ENCODE results near the gene CLSTN2. TPM values are rescaled to one million over a fixed set of nuclear protein-coding genes. Genes with fewer than 3 reads are reported as not detected.

Gene CLSTN2
- total and polyA plus RNA-seq, 2 of the 4 experiments (the other 2 are of a cell fraction), result under 0.01 to 0.07 TPM

DNA sequence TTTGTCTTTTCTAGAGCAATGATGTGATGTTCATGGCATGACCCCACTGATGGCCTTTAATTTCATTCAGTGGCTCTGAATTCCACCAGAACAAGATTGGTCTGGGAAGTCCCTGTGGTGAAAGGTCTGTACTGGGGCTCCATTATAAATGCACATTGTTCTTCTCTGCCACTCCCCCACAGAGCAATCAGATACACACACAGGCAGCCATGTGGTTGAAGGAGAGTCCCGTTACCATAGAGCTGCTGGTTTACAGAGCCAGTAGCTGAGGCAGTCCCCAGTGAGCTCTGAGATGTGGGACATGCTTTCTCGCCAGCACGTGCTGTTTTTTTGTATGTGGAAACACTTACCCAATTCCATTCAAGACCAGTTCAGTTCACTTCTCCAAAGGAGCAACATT lies 570.2 kb downstream of the CLSTN2 start:
- no peaks in the 10 kb centered on the region for H3K36me3 ChIP-seq (ENCODE audit: control insufficient read depth, insufficient read depth, low read length)
- DNase-seq (no peak), ATAC-seq (ENCODE audit: low read depth) (no peak)
- no peak overlapping the region for H3K23ac ChIP-seq (ENCODE audit: low read depth, low read length)
- no peak overlapping the region for H2BK120ac ChIP-seq (ENCODE audit: low read depth, low read length)
- no peak overlapping the region for H4K91ac ChIP-seq (ENCODE audit: insufficient read depth, low read depth, low read length)
- H3K9me3 ChIP-seq (ENCODE audit: control insufficient read depth, insufficient read depth, low read length), result no peaks in the 10 kb centered on the region; the same call in 1 of the 2 replicates
- no peak overlapping the region for H2BK5ac ChIP-seq (ENCODE audit: low read depth, low read length, poor library complexity, severe bottlenecking)
- H3K9me1 ChIP-seq (ENCODE audit: insufficient read depth, low read length), result no peaks in the 10 kb centered on the region
- no peak overlapping the region for H3K4ac ChIP-seq (ENCODE audit: low read depth, low read length)
- H4K8ac ChIP-seq (ENCODE audit: low read depth in 2 of 2, low read length in 2 of 2), result no peak overlapping the region
- H3K18ac ChIP-seq (ENCODE audit: low read depth, low read length), result no peak overlapping the region
- H3K79me1 ChIP-seq (ENCODE audit: low read depth in 1 of 2, low read length in 2 of 2), result no peaks in the 10 kb centered on the region
- H2BK20ac ChIP-seq (ENCODE audit: low read depth, low read length), result no peak overlapping the region
- in situ Hi-C loops (cut with MboI; ENCODE audit: low sequenced_read_pairs), result no loop called here
- no peaks in the 10 kb centered on the region for H4K20me1 ChIP-seq (ENCODE audit: insufficient read depth, low read length)
- no peak overlapping the region for H3K14ac ChIP-seq (replicated peaks; ENCODE audit: low read depth, low read length)
- no peak overlapping the region for H2AK9ac ChIP-seq (replicated peaks; ENCODE audit: low read depth, low read length, poor library complexity)
- H3K4me2 ChIP-seq (ENCODE audit: low read depth, low read length), result no peak overlapping the region
- H4K5ac ChIP-seq (ENCODE audit: low read depth, low read length), result no peak overlapping the region
- no CpG with 5 or more reads among the region's 3 CpGs for WGBS, 2 experiments (ENCODE audit: extremely low coverage in 2 of 2, insufficient read length in 1 of 2)
- H3K4me1 ChIP-seq (ENCODE audit: control insufficient read depth, insufficient read depth, low read length), result no peaks in the 10 kb centered on the region
- BruUV-seq (replicated peaks), result no TSS peak
- ChIA-PET CTCF (no interaction called here), POLR2A (ENCODE audit: unreplicated experiment) (no interaction called here)
- H3K9ac ChIP-seq (ENCODE audit: low read depth, low read length), result no peak overlapping the region
- no peak overlapping the region for H3K56ac ChIP-seq (ENCODE audit: extremely low read depth, insufficient read depth, low read length)
- H2AK5ac ChIP-seq (ENCODE audit: low read depth, low read length), result no peak overlapping the region
- no peak overlapping the region for H3K27ac ChIP-seq (ENCODE audit: insufficient read depth, low read length)
- no peak overlapping the region for H2BK15ac ChIP-seq (ENCODE audit: low read depth, low read length)
- H2AFZ ChIP-seq (replicated peaks; ENCODE audit: low read length, poor library complexity), result no peak overlapping the region
- intact Hi-C loops (cut with micrococcal nuclease), result no loop called here
- no peak for TF ChIP-seq BHLHE40 (IDR thresholded peaks at IDR 0.05; ENCODE audit: low read depth, low read length)
- TF ChIP-seq POLR2A (IDR thresholded peaks at IDR 0.05; ENCODE audit: low read depth, low read length), result no peak
- TF ChIP-seq CEBPB (IDR thresholded peaks at IDR 0.05; ENCODE audit: low read depth, low read length), result no peak
- TF ChIP-seq, protein P1, sequence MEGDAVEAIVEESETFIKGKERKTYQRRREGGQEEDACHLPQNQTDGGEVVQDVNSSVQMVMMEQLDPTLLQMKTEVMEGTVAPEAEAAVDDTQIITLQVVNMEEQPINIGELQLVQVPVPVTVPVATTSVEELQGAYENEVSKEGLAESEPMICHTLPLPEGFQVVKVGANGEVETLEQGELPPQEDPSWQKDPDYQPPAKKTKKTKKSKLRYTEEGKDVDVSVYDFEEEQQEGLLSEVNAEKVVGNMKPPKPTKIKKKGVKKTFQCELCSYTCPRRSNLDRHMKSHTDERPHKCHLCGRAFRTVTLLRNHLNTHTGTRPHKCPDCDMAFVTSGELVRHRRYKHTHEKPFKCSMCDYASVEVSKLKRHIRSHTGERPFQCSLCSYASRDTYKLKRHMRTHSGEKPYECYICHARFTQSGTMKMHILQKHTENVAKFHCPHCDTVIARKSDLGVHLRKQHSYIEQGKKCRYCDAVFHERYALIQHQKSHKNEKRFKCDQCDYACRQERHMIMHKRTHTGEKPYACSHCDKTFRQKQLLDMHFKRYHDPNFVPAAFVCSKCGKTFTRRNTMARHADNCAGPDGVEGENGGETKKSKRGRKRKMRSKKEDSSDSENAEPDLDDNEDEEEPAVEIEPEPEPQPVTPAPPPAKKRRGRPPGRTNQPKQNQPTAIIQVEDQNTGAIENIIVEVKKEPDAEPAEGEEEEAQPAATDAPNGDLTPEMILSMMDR (conservative IDR thresholded peaks at IDR 0.05; ENCODE audit: low read depth, low read length), result no peak
- TF ChIP-seq SMC3 (IDR thresholded peaks at IDR 0.05; ENCODE audit: low read depth, low read length), result no peak
- dilution Hi-C loops (cut with HindIII; ENCODE audit: low sequenced_read_pairs, unreplicated experiment), result no loop called here
- H3K4me3 ChIP-seq (ENCODE audit: insufficient read depth, low read depth, low read length), result no peak overlapping the region
- H3K27me3 ChIP-seq (ENCODE audit: control insufficient read depth, insufficient read depth, low read length), result no peaks in the 10 kb centered on the region

All from IMR-90 (cell line).